GM12878 (cell line): Measurements from ENCODE around the gene DNTTIP2. TPM values are rescaled to one million over a fixed set of nuclear protein-coding genes. Genes with fewer than 3 reads are reported as not detected.

Source experiments
- ATF3 ChIP-seq: IDR thresholded peaks from 2 replicates; pipeline ENCODE4 v1.6.1; 2011; ENCODE audit warnings: low read depth, mild to moderate bottlenecking, low read length, moderate library complexity, borderline replicate concordance; ENCODE audit errors: extremely low read depth
- ATF7 ChIP-seq: fragments of 450-650 bp; IDR thresholded peaks from 2 replicates; pipeline ENCODE4 v1.6.1; 2016; ENCODE audit warnings: low read depth, mild to moderate bottlenecking
- BCL11A ChIP-seq: IDR thresholded peaks from 2 replicates; pipeline ENCODE4 v1.6.1; 2011; ENCODE audit warnings: low read depth, low read length
- BHLHE40 ChIP-seq, 2 experiments: fragments of 450-650 bp in 1 of 2; IDR thresholded peaks; 2 replicates each; pipeline ENCODE4 v1.6.1; 2011 to 2017; ENCODE audit warnings: low read depth in 2 of 2, borderline replicate concordance in 1 of 2, improper control_type of control experiment in 1 of 2, low read length in 1 of 2, mild to moderate bottlenecking in 1 of 2
- CEBPB ChIP-seq, 2 experiments: fragments of 150-350 bp in 1 of 2; IDR thresholded peaks; 2 replicates each; pipeline ENCODE4 v1.6.1; 2012 to 2014; ENCODE audit warnings: low read depth in 2 of 2, low read length in 2 of 2, borderline replicate concordance in 1 of 2, inconsistent platforms in 1 of 2
- CTCF ChIP-seq, 3 experiments: IDR thresholded peaks in 2 of 3; conservative IDR thresholded peaks in 1 of 3; 2 replicates each; pipeline ENCODE4 v1.5.1; 2011; ENCODE audit warnings: low read depth in 3 of 3, low read length in 3 of 3, mild to moderate bottlenecking in 3 of 3, control low read depth in 2 of 3, moderate library complexity in 2 of 3, inconsistent platforms in 1 of 3, mixed read lengths in 1 of 3; ENCODE audit not compliant: control insufficient read depth in 2 of 3, insufficient read depth in 1 of 3; ENCODE audit errors: extremely low read depth in 1 of 3
- ELK1 ChIP-seq: IDR thresholded peaks from 2 replicates; pipeline ENCODE4 v1.6.1; 2012; ENCODE audit warnings: low read depth, low read length, improper control_type of control experiment
- KAT2A ChIP-seq: conservative IDR thresholded peaks from 2 replicates; pipeline ENCODE4 v1.6.1; 2011; ENCODE audit warnings: low read depth, low read length; ENCODE audit not compliant: control insufficient read depth
- MTA2 ChIP-seq: fragments of 450-650 bp; IDR thresholded peaks from 2 replicates; pipeline ENCODE4 v1.6.1; 2016; ENCODE audit warnings: low read depth, mild to moderate bottlenecking, moderate library complexity
- MTA3 ChIP-seq: IDR thresholded peaks from 2 replicates; pipeline ENCODE4 v1.6.1; 2012; ENCODE audit warnings: low read length, inconsistent platforms, borderline replicate concordance
- NKRF ChIP-seq: fragments of 450-650 bp; conservative IDR thresholded peaks from 2 replicates; pipeline ENCODE4 v1.6.1; 2017; ENCODE audit warnings: mild to moderate bottlenecking, moderate library complexity
- POLR2AphosphoS5 ChIP-seq: IDR thresholded peaks from 2 replicates; pipeline ENCODE4 v1.6.1; 2011; ENCODE audit warnings: mild to moderate bottlenecking, low read length, inconsistent platforms
- SMAD1 ChIP-seq: fragments of 450-650 bp; IDR thresholded peaks from 2 replicates; pipeline ENCODE4 v1.6.1; 2018; ENCODE audit warnings: mild to moderate bottlenecking, low read depth; ENCODE audit not compliant: partially characterized antibody
- SMARCA5 ChIP-seq: fragments of 450-650 bp; IDR thresholded peaks from 2 replicates; pipeline ENCODE4 v1.6.1; 2017; ENCODE audit warnings: mild to moderate bottlenecking
- SREBF1 ChIP-seq: IDR thresholded peaks from 2 replicates; pipeline ENCODE4 v1.6.1; 2012; ENCODE audit warnings: mild to moderate bottlenecking, low read length
- TARDBP ChIP-seq: IDR thresholded peaks from 2 replicates; pipeline ENCODE4 v1.6.1; 2016; ENCODE audit warnings: borderline replicate concordance
- TCF3 ChIP-seq: IDR thresholded peaks from 2 replicates; pipeline ENCODE4 v1.6.1; 2012; ENCODE audit warnings: low read depth, mild to moderate bottlenecking, low read length, borderline replicate concordance; ENCODE audit not compliant: insufficient read depth
- ZNF592 ChIP-seq: fragments of 450-650 bp; IDR thresholded peaks from 2 replicates; pipeline ENCODE4 v1.6.1; 2017; ENCODE audit warnings: mild to moderate bottlenecking, moderate library complexity
- polyA plus RNA-seq, 11 experiments: library from polyadenylated mRNA; depleted of rRNA in 4 of 11; unstranded in 6 of 11; stranded (reverse) in 5 of 11; fragments of >200 nt; fragmentation: Nextera tagmentation in 4 of 11; fragmentation: Illumina TruSeq in 1 of 11; extraction: Ambion mirVana in 4 of 11; extraction: Trizol in 1 of 11; gene quantifications; 1 replicate in 1 of 11; 2 replicates in 10 of 11; pipeline versions ENCODE4 v1.2.1 to v1.2.3, GENCODE V29; 2011 to 2016; ENCODE audit warnings: inconsistent platforms in 2 of 11, missing spikeins in 2 of 11, low read depth in 1 of 11
- total RNA-seq, 4 experiments: library from RNA; depleted of rRNA in 3 of 4; stranded (reverse); fragments of >200 nt in 3 of 4; fragmentation: Illumina TruSeq in 1 of 4; extraction: Trizol in 1 of 4; gene quantifications; 2 replicates each; pipeline versions ENCODE4 v1.2.1 to v1.2.3, GENCODE V29; 2013 to 2021

DNTTIP2 gene
- total and polyA plus RNA-seq, 10 of the 15 experiments (the other 5 are each of a cell fraction or from before 2014, with no cell fraction given) = 34.3 to 99.2 (median 74.9) TPM

GRCh38 chr1:93846992-93847810 lies 31.8 kb downstream of the DNTTIP2 start (continued):
- no peak for TF ChIP-seq ZNF592
- TF ChIP-seq ELK1 = peak; percentile 50; the same call in 1 of the 2 replicates
- TF ChIP-seq SMAD1 = no peak
- peak; percentile 22 to 52; a peak in 3 of 4 replicates for TF ChIP-seq BHLHE40 (IDR thresholded peaks at IDR 0.05; ENCODE audit: borderline replicate concordance in 1 of 2, low read depth in 2 of 2, low read length in 1 of 2)
- TF ChIP-seq ATF7 = 0 out of 2 replicates have a peak, but pooled peaks have one; percentile 23
- TF ChIP-seq SMARCA5 = no peak; the same call in none of the 2 replicates
- TF ChIP-seq CTCF (IDR thresholded peaks at IDR 0.05 in 2 of 3, conservative IDR thresholded peaks at IDR 0.05 in 1 of 3; ENCODE audit: control insufficient read depth in 2 of 3, extremely low read depth in 1 of 3, insufficient read depth in 1 of 3, low read depth in 3 of 3, low read length in 3 of 3) = peak in 2 of 3 experiments; percentile 22 to 32; a peak in 3 of 6 replicates
- peak in 1 of 2 experiments; percentile 24; a peak in 1 of 4 replicates for TF ChIP-seq CEBPB (IDR thresholded peaks at IDR 0.05; ENCODE audit: borderline replicate concordance in 1 of 2, low read depth in 2 of 2, low read length in 2 of 2)
- TF ChIP-seq NKRF = peak; percentile 59; the same call in 1 of the 2 replicates
- TF ChIP-seq SREBF1 = 0 out of 2 replicates have a peak, but pooled peaks have one; percentile 47
- no peak for TF ChIP-seq ATF3
- peak; percentile 87 for TF ChIP-seq TCF3
- no peak for TF ChIP-seq POLR2AphosphoS5
- no peak; the same call in 1 of the 2 replicates for TF ChIP-seq MTA3
- TF ChIP-seq MTA2 = no peak
- TF ChIP-seq TARDBP = peak; percentile 99
- no peak for TF ChIP-seq KAT2A
- TF ChIP-seq BCL11A = 0 out of 2 replicates have a peak, but pooled peaks have one; percentile 4
